Transverse colon (tissue), 3 donors: ENCODE measurements around the gene SPA17.

Experiments used
- POLR2A ChIP-seq: fragments of 450-650 bp; IDR thresholded peaks from one replicate; pipeline ENCODE4 v1.6.1; 2016; ENCODE audit warnings: antibody characterized with exemption, mild to moderate bottlenecking, moderate library complexity
- POLR2AphosphoS5 ChIP-seq, 3 donors: sonication (generic); formaldehyde crosslinking; IDR thresholded peaks; one replicate each; pipeline ENCODE4 v1.6.1; 2016; ENCODE audit warnings: antibody characterized with exemption in 3 of 3

DNA sequence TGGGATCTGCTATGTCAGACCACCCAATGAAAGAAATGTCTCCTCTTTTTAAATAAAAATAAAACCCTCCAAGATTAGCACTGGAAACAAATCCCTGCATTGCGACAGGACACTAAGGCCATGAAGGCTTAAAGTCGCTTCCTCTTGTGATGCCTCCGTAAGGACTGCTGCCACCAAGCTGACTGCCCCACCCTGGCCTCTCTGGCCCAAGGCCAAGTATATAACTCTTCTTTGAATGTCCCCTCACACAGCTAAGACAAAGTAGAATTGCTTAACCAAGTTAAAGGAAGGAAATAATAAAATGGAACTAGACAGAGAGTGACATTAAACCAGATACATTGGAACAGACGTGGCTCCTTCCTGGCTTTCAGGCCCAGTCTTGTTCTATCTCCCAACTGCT lies 58.5 kb downstream of the SPA17 start:
- no peak for TF ChIP-seq POLR2A
- TF ChIP-seq POLR2AphosphoS5 (IDR thresholded peaks at IDR 0.05) = no peak
